ENCODE measurements around the gene DRD2.
A peak's percentile ranks its signal among the peaks of the same experiment; 100 is the strongest.

DRD2 gene

DNA sequence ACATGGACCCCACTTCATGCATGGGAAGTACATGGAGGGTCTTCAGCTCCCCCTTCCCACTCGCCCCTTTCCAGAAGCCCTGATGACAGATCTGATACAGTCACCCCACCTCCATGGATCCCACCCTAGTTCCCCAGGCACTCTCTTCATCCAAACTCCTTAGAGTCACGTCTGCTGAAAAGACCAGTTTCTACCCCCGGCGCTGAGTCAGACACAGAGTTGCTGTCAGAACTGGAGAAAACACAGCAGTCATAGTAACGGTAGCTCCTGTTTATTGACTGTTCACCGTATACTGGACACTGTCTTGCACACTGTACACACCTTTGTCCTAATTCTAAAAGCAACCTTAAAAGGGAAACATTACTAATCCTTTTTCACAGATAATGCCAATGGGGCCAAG is 29.1 kb downstream of the DRD2 start:
- FAIRE-seq: no peak
- no peak for DNase-seq (ENCODE audit: low spot score)

DNA sequence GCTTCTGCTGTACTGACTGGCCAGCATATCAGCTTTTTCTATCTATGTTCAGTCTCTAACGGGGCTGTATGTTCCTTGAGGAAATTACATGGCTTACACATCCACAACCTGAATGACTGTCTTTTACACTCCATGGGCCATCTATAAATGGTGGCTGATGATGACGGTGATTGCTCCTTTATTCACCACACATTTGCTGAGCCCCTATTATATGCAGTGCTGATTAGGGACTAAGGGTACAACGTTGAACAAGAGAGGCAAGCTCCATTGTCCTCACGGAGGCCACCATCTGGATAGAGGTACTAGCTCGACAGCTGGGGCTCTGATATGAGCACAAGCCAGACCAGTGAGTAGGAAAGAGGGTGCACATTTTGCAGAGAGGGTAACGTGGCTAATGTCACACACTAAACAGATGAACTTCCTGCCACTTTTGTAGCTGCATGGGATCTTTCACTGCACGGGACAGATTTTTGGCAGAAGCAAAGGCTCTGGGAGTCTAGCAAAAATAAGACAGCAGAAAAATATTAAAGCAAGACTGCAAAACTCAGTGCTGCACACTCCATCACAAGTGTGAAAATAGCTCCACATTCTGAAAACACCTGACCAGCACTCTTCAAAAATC is 30.6 kb downstream of the DRD2 start:
- no peak for DNase-seq (ENCODE audit: low spot score)

GRCh38 chr11:113440816-113441215 is 34.4 kb downstream of the DRD2 start:
- no peak for DNase-seq (ENCODE audit: low spot score)
- no peak for FAIRE-seq

More for the DNA sequence above, 30.6 kb downstream of the DRD2 start:
- FAIRE-seq: no peak

- FAIRE-seq (peak; percentile 40), DNase-seq (ENCODE audit: low spot score) (no peak)
These were observed 38.4 kb downstream of the DRD2 start for GRCh38 chr11:113436672-113437252.

- no peak for FAIRE-seq
These were observed 39.8 kb downstream of the DRD2 start for GRCh38 chr11:113435190-113435968.

GRCh38 chr11:113431746-113432145 is 43.5 kb downstream of the DRD2 start:
- no peak for FAIRE-seq

More at GRCh38 chr11:113435190-113435968, 39.8 kb downstream of the DRD2 start:
- no peak for DNase-seq (ENCODE audit: low spot score)

GRCh38 chr11:113426686-113427085 is 48.5 kb downstream of the DRD2 start:
- DNase-seq (ENCODE audit: low spot score): no peak
- FAIRE-seq: peak; percentile 75

More at GRCh38 chr11:113431746-113432145, 43.5 kb downstream of the DRD2 start:
- DNase-seq (ENCODE audit: low spot score): no peak

- FAIRE-seq (no peak), DNase-seq (ENCODE audit: low spot score) (no peak)
These were observed 54.4 kb downstream of the DRD2 start for GRCh38 chr11:113420808-113421207.

- no peak for DNase-seq (ENCODE audit: low spot score)
- no peak for FAIRE-seq
These were observed 55.7 kb downstream of the DRD2 start for GRCh38 chr11:113419454-113420003.

- DNase-seq (ENCODE audit: low spot score): no peak
- FAIRE-seq: no peak
These were observed 57.8 kb downstream of the DRD2 start for GRCh38 chr11:113417428-113417827.

- FAIRE-seq (no peak), DNase-seq (ENCODE audit: low spot score) (no peak)
These were observed 59.9 kb downstream of the DRD2 start for GRCh38 chr11:113415343-113415742.

GRCh38 chr11:113412675-113413074 is 62.5 kb downstream of the DRD2 start:
- FAIRE-seq (no peak), DNase-seq (ENCODE audit: low spot score) (no peak)

DNA sequence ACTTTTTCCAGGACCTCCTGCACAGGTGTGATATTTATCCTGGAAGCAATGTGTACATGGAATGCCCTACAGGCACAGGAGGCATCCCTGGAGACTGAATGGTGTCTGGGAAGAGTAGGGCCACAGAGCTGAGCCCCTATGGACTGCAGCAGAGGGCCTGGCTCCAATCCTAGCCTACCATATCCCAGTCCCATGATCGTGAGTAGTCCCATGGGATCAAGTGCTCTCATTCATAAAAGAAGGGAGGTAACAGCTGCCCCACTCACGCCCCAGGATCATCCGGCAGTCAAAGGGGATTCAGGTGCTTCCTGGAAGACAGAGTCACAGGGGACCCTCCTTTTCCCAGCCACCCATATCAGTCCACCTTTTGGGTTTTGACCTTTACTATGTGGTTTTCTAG is 63.7 kb downstream of the DRD2 start:
- FAIRE-seq (no peak), DNase-seq (ENCODE audit: low spot score) (no peak)

GRCh38 chr11:113410414-113411135 is 64.6 kb downstream of the DRD2 start:
- peak; percentile 81 for FAIRE-seq

GRCh38 chr11:113409526-113409925 is 65.7 kb downstream of the DRD2 start:
- DNase-seq (ENCODE audit: low spot score) (no peak), FAIRE-seq (no peak)

More at GRCh38 chr11:113410414-113411135, 64.6 kb downstream of the DRD2 start:
- DNase-seq (ENCODE audit: low spot score): no peak

DNA sequence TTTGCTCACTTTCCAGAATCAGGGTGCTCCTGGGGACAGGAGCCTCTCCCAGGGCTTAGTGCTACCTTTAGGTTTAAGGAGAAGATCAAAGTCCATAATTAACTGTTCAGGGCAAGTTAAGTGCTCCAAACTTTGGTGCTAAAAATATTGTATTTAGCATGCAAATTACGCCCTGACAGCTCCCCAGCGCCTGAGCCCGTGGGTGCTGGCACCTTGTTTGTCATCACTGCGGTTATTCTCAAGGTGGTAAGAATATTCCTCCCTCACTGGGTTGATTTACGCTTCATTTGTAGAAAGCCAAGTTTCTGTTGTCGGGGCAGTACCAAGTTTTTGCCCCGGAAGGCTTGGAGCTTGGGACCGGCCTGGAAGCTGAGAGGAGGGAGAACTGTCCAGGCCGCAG is 66.3 kb downstream of the DRD2 start:
- DNase-seq (ENCODE audit: low spot score): no peak
- no peak for FAIRE-seq

GRCh38 chr11:113408206-113408605 is 67.0 kb downstream of the DRD2 start:
- FAIRE-seq (no peak), DNase-seq (ENCODE audit: low spot score) (no peak)

GRCh38 chr11:113407163-113407562 is 68.0 kb downstream of the DRD2 start:
- no peak for DNase-seq (ENCODE audit: low spot score)

GRCh38 chr11:113405724-113406478 is 69.3 kb downstream of the DRD2 start:
- no peak for FAIRE-seq

More at GRCh38 chr11:113407163-113407562, 68.0 kb downstream of the DRD2 start:
- no peak for FAIRE-seq

DNA sequence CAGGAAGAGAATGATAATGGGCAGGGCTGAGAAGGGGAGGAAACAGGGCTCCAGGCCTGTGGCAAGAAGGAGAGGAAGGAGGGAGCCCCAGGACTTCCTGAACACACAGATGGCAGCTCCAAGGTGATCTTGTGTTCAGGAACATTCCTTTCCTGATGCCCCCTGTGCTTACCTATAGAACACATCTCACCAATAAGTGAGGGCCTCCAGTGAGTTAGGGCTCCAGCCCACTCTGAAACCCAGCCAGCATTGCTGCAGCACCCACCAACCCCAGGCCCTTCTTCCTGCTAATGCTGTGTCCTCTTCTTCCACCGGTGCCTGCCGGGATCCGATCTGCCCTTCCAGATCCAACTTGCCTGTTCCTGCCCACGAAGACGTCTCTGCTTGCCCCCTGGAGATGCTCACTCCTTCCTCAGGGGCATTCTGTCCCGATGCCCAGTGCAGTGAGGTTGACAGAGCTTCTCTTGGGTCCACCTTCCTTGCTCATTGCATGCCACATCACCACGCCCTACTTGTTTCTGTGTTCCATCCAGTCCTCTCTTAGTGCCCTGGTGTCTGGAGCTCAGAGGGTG is 70.3 kb downstream of the DRD2 start:
- no peak for DNase-seq (ENCODE audit: low spot score)
- FAIRE-seq: no peak

More at GRCh38 chr11:113405724-113406478, 69.3 kb downstream of the DRD2 start:
- DNase-seq (ENCODE audit: low spot score): no peak
